HG03066 (cell line): ENCODE measurements around the gene HMCN1.

Experiments
- ATAC-seq: cut with Tn5 transposase; IDR thresholded peaks from one replicate; pipeline ENCODE4 v1.9.1; 2021; ENCODE audit warnings: low read depth; ENCODE audit not compliant: unreplicated experiment

HMCN1 gene

DNA sequence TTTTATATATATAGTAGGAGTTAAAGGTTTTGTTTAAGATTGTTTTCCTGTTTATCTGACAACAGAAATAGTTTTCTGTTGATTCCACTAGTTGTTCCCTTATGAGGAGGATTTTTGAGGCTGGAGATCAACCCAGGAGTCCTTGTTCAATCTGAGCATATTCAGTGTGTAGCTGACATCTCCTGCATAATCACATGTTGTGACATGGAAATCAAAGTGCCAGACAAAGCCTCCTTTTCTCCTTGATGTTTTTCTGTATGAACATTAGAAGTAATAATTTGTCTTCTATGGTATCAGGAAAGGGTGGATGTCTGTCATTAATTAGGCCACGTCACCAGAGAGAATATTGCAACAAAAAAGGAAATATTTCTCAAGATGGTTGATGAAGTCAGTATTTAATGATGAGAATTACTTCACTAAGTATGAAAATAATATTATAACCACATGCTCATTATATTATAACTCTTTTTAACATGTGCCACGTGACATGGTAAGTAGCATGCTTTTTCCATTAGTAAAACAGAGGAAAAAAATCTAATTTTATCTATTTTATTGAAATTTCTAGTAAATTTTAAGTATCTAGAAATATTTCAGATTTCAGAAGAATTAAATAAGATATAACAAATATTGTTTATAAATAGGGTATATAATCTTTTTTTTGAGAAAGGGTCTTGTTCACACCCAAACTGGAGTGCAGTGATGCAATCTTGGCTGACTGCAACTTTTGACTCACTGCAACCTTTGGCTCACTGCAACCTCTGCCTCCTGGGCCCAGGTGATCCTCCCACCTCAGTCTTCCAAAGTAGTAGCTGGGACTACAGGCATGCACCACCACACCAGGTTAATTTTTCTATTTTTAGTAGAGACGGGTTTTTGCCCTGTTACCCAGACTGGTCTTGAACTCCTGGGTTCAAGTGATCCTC is 223.5 kb downstream of the HMCN1 start:
- ATAC-seq: no peak

GRCh38 chr1:185960422-185961321 is 226.5 kb downstream of the HMCN1 start:
- ATAC-seq: no peak

DNA sequence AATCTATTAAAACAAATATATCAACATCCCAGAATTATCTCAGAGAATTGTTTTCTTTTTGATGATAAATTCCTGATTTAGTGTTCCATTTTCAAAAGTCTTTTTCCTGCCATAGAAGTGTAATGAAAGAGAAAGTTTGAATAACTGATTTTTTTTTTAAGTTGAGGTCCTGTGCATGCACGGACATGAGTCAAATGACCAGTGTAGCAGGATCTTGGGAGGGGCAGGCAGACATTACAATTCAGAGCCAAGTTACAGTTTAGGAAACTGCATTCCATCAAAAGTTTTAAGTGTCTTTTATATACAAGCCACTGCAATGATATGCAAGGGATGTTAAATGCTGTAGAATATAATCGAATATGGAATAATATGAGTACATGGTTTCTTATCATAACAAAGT is 227.5 kb downstream of the HMCN1 start:
- no peak for ATAC-seq

- ATAC-seq: no peak
Observed at GRCh38 chr1:185964946-185965345, 230.8 kb downstream of the HMCN1 start.

- ATAC-seq: no peak
Observed at GRCh38 chr1:185965870-185966269, 231.7 kb downstream of the HMCN1 start.

DNA sequence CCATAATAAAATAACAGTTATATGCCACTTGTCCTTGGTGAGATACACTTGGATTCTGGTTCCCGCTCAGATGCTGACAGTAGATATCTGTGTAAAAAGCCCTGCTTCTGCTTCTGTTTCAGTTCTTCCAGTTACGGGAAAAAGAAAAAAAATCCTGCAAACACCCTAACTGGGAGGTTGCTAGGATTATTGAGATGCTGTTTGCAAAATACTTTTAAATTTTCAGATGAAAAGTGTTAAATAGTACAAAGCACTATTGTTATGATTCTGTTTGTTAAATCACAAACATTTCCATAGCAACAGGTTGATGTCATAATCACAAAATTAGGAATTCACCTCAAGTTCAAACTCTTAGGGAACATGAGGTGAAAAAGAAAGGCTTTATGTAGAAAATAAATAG is 232.3 kb downstream of the HMCN1 start:
- ATAC-seq: no peak

GRCh38 chr1:185969028-185969427 is 234.8 kb downstream of the HMCN1 start:
- ATAC-seq: no peak

DNA sequence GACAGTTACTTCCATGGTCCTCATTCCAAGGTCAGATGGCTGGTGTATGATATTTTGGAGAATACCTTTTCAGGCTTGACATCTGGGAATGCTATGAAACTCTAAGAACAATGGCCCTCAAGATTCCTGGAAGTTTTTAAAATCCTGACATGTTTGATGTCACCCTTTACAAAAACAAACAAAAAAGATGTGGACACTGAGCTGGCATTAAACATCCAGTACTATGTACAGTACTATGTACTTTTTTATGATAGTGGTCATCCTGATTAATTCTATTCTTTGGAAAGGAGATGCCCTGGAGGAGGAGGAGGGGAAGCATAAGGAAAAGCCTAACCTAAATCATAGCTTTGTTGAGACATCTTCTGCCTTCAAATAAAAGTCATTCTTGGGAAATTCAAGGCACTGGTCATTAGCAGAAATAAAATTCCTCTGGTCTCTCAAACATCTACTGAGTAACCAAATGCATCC is 235.4 kb downstream of the HMCN1 start:
- no peak for ATAC-seq

DNA sequence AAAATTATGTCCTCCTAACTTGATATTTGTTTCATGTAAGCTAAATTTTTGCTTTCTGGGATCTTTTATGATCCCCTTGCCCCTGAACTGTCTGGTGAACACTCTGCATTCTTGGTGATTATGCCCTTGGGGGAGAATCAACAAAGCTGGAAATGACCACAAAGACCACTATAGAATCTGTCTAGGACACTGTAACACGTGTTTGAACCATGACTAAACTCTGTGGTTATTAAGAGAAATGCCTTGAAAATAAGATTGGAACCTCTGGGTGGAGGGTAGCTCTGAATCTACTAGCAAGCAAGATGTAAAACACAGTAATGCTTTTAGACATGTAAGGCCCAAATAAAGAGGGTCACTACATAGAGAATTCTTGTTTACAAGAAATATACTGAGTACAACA is 237.5 kb downstream of the HMCN1 start:
- no peak for ATAC-seq

DNA sequence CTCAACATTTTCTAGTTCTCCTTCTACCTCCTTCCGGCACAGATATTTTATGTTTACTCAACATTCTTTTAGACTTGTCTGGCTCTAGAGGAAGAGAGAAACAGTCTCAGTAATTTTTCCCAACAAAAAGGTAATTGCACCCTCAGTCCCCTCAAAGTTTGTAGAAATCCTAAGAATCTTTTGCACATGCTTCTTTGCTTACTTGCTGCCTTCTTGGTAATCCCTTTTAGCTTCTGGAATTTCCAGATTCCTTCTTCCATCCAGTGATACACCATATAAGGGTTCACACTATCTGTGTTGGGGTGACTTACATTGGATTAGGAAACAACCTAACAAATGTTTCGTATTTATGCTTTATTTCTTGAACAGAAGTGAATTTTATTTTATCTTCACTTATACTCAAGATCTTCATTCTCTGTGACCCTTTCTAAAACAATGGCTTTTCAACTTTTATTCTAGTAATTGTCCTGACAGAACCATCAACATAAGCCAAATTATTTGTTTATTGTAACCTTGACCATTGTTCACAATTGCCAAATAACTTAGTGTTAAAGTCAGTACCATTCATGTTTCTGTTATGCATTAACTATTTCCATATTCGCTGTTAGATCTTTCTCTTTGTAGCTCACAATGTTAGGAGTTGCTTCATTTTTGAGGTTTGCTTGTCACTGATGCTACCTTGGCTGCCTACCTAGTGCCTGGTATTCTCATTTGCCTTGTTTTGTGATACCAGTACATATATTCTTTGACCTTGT is 238.1 kb downstream of the HMCN1 start:
- no peak for ATAC-seq

- ATAC-seq: no peak
Observed at GRCh38 chr1:185973645-185974044, 239.5 kb downstream of the HMCN1 start.

GRCh38 chr1:185974367-185975170 is 240.4 kb downstream of the HMCN1 start:
- ATAC-seq: no peak

DNA sequence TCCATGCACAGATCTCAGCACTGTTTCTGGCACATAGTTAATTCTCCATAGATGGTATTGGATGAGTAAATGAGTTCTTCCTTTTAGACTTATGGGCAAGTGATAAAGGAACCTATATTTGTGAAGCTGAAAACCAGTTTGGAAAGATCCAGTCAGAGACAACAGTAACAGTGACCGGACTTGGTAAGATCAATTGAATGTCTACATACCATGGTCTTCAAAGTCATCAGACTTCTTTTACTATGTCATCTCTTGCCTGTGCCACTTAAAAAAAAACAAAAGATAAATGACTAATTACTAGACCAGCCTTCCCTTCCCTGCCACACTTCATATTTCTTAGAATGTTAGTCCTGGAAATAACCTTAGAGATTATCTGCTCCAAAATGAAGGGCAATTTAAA is 246.7 kb downstream of the HMCN1 start:
- no peak for ATAC-seq

GRCh38 chr1:185984113-185984836 is 250.1 kb downstream of the HMCN1 start:
- ATAC-seq: no peak

- no peak for ATAC-seq
Observed at GRCh38 chr1:185987611-185988321, 253.6 kb downstream of the HMCN1 start.

DNA sequence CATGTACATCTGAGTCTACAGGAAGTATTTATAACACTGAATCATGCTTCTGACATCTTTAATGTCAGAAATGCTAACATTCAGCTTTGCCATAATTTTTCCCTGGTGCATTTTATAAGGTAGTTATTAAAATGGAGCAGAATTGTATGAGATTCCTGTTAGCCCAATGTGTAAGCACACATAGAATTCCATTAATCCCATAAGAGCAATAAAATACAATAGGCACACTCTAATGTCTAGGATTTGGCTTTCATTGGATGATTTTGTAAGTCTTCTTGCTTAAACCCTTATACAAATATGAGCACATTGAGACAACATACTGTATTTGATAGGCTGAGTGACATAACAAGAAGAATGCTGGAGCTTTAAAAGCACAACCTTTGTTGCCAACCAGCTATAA is 256.4 kb downstream of the HMCN1 start:
- no peak for ATAC-seq

- no peak for ATAC-seq
Observed at GRCh38 chr1:185991266-185991665, 257.1 kb downstream of the HMCN1 start.

GRCh38 chr1:185996211-185996610 is 262.0 kb downstream of the HMCN1 start:
- ATAC-seq: no peak

- ATAC-seq: no peak
Observed at GRCh38 chr1:185998391-185998790, 264.2 kb downstream of the HMCN1 start.
